Measurements from ENCODE around the gene FAM163B.

GRCh38 chr9:133554729-133555128 lies 54.5 kb downstream of the FAM163B start:
- TF ChIP-seq POLR2A (IDR thresholded peaks at IDR 0.05) (no peak), CTCF (IDR thresholded peaks at IDR 0.05) (no peak)
